Activated CD8-positive, alpha-beta memory T cell treated with anti-CD3 and anti-CD28 coated beads, Interleukin-2, amount 50 U/mL, for 24 hours (primary cell): Measurements from ENCODE around the gene SPAST.
"Not testable (repeated sequence)": the region's sequence is repeated elsewhere in the genome, so short reads cannot be mapped to it uniquely, and the experiment has no call there.

ENCODE experiments used
- DNase-seq: peaks from one replicate; pipeline ENCODE4 v3.0.0-alpha.2; 2020; ENCODE audit errors: extremely low read depth

The SPAST gene

GRCh38 chr2:32128636-32129035 lies 65.3 kb downstream of the SPAST start:
- DNase-seq: no peak

- DNase-seq: no peak
Observed at GRCh38 chr2:32129086-32129485, 65.7 kb downstream of the SPAST start.

- DNase-seq: no peak
Observed at GRCh38 chr2:32135409-32135808, 72.1 kb downstream of the SPAST start.

- DNase-seq: no peak
Observed at GRCh38 chr2:32136097-32136496, 72.7 kb downstream of the SPAST start.

- DNase-seq: not testable (repeated sequence)
Observed at GRCh38 chr2:32151544-32151943, 88.2 kb downstream of the SPAST start.

GRCh38 chr2:32159678-32160077 lies 96.3 kb downstream of the SPAST start:
- DNase-seq: no peak

GRCh38 chr2:32161296-32161695 lies 97.9 kb downstream of the SPAST start:
- no peak for DNase-seq

- not testable (repeated sequence) for DNase-seq
Observed at GRCh38 chr2:32164254-32164653, 100.9 kb downstream of the SPAST start.

GRCh38 chr2:32165027-32165347 lies 101.6 kb downstream of the SPAST start:
- not testable (repeated sequence) for DNase-seq

- no peak for DNase-seq
Observed at GRCh38 chr2:32166115-32166574, 102.8 kb downstream of the SPAST start.

- DNase-seq: no peak
Observed at GRCh38 chr2:32168513-32168912, 105.2 kb downstream of the SPAST start.

- no peak for DNase-seq
Observed at GRCh38 chr2:32172870-32173269, 109.5 kb downstream of the SPAST start.

- no peak for DNase-seq
Observed at GRCh38 chr2:32182667-32183066, 119.3 kb downstream of the SPAST start.

- no peak for DNase-seq
Observed at GRCh38 chr2:32189011-32189410, 125.7 kb downstream of the SPAST start.

GRCh38 chr2:32192418-32192817 lies 129.1 kb downstream of the SPAST start:
- no peak for DNase-seq

GRCh38 chr2:32200814-32201213 lies 137.5 kb downstream of the SPAST start:
- no peak for DNase-seq

GRCh38 chr2:32203428-32203827 lies 140.1 kb downstream of the SPAST start:
- DNase-seq: not testable (repeated sequence)
